Left lobe of liver (tissue), 1 donor: ENCODE results near the gene BARHL1. TPM values are rescaled to one million over a fixed set of nuclear protein-coding genes. Genes with fewer than 3 reads are reported as not detected.

Source experiments
- total RNA-seq: library from RNA; stranded (reverse); gene quantifications from one replicate; pipeline ENCODE4 v1.2.1, GENCODE V29; 2021
- donor health status: DM: no; HTN: yes; CAD: no.

The BARHL1 gene
- total RNA-seq, 1 donor from 2014 or later, result not detected

Other genes with a start within 250 kb of the BARHL1 start
- gene SETX, start 227.6 kb upstream of the BARHL1 start, total RNA-seq, result 15.8 TPM
- 2.4 TPM for gene TTF1, start 175.8 kb upstream of the BARHL1 start, total RNA-seq
- gene CFAP77, start 172.4 kb upstream of the BARHL1 start, total RNA-seq, result not detected
- 7.7 TPM for gene DDX31, start 87.4 kb downstream of the BARHL1 start, total RNA-seq
- 6.1 TPM for gene GTF3C4, start 87.9 kb downstream of the BARHL1 start, total RNA-seq